ENCODE data around the gene PDE4C. TPM values are rescaled to one million over a fixed set of nuclear protein-coding genes. Genes with fewer than 3 reads are reported as not detected.
A peak's percentile ranks its signal among the peaks of the same experiment; 100 is the strongest.
"Not testable (repeated sequence)": the region's sequence is repeated elsewhere in the genome, so short reads cannot be mapped to it uniquely, and the experiment has no call there.

Gene PDE4C
- total RNA-seq, 1 experiment from 2014 or later: 1.8 TPM

GRCh38 chr19:18214779-18215433 is 11.3 kb downstream of the PDE4C start:
- H3K36me3 ChIP-seq (ENCODE audit: low read depth, low read length): no peaks in the 10 kb centered on the region
- H3K27me3 ChIP-seq (ENCODE audit: low read length): no peaks in the 10 kb centered on the region
- no peak overlapping the region for H3K9ac ChIP-seq (ENCODE audit: low read length)
- peak overlapping the region; percentile 15; the same call in 1 of the 2 replicates for H3K4me2 ChIP-seq (ENCODE audit: low read length)
- peak; percentile 78 for ATAC-seq
- no peak for TF ChIP-seq EZH2 (IDR thresholded peaks at IDR 0.05; ENCODE audit: low read length, unreplicated experiment)
- TF ChIP-seq, protein P1, sequence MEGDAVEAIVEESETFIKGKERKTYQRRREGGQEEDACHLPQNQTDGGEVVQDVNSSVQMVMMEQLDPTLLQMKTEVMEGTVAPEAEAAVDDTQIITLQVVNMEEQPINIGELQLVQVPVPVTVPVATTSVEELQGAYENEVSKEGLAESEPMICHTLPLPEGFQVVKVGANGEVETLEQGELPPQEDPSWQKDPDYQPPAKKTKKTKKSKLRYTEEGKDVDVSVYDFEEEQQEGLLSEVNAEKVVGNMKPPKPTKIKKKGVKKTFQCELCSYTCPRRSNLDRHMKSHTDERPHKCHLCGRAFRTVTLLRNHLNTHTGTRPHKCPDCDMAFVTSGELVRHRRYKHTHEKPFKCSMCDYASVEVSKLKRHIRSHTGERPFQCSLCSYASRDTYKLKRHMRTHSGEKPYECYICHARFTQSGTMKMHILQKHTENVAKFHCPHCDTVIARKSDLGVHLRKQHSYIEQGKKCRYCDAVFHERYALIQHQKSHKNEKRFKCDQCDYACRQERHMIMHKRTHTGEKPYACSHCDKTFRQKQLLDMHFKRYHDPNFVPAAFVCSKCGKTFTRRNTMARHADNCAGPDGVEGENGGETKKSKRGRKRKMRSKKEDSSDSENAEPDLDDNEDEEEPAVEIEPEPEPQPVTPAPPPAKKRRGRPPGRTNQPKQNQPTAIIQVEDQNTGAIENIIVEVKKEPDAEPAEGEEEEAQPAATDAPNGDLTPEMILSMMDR (conservative IDR thresholded peaks at IDR 0.05; ENCODE audit: low read depth, low read length): no peak
- no peak overlapping the region for H3K27ac ChIP-seq (ENCODE audit: low read length)
- BruUV-seq (replicated peaks): no TSS peak
- CTCF ChIA-PET: no interaction called here
- H4K20me1 ChIP-seq (ENCODE audit: low read length): no peaks in the 10 kb centered on the region
- POLR2A ChIA-PET (ENCODE audit: unreplicated experiment): no interaction called here
- H2AFZ ChIP-seq (ENCODE audit: low read length): peak overlapping the region; percentile 6; the same call in 1 of the 2 replicates
- H3K9me3 ChIP-seq (ENCODE audit: low read length): no peaks in the 10 kb centered on the region
- no peaks in the 10 kb centered on the region for H3K79me2 ChIP-seq (ENCODE audit: low read length)
- no peaks in the 10 kb centered on the region for H3F3A ChIP-seq (ENCODE audit: low read length, unreplicated experiment)
- peak; percentile 61 for DNase-seq
- no peak overlapping the region for H3K4me3 ChIP-seq (ENCODE audit: low read length)
- intact Hi-C loops (cut with micrococcal nuclease): no loop called here
- peaks cover 4% of the 10 kb centered on the region for H3K4me1 ChIP-seq (ENCODE audit: insufficient read depth, low read length)
- no peaks in the 10 kb centered on the region for H3K9me2 ChIP-seq (replicated peaks; ENCODE audit: low read length)

- ATAC-seq (no peak), DNase-seq (no peak)
- no peaks in the 10 kb centered on the region for H3K79me2 ChIP-seq (ENCODE audit: low read length)
- H3K9ac ChIP-seq (ENCODE audit: low read length): no peak overlapping the region
- TF ChIP-seq EZH2 (IDR thresholded peaks at IDR 0.05; ENCODE audit: low read length, unreplicated experiment) (no peak), EZH2phosphoT487 (IDR thresholded peaks at IDR 0.05; ENCODE audit: borderline replicate concordance, low read length) (no peak)
- CTCF ChIA-PET: no interaction called here
- H3K4me3 ChIP-seq (ENCODE audit: low read length): no peak overlapping the region
- H2AFZ ChIP-seq (ENCODE audit: low read length): no peak overlapping the region
- no peak overlapping the region for H3K4me2 ChIP-seq (ENCODE audit: low read length)
- intact Hi-C loops (cut with micrococcal nuclease): no loop called here
- no TSS peak for BruUV-seq (replicated peaks)
- peaks cover 8% of the 10 kb centered on the region for H3K4me1 ChIP-seq (ENCODE audit: insufficient read depth, low read length)
- no peaks in the 10 kb centered on the region for H3K9me3 ChIP-seq (ENCODE audit: low read length)
- H3K27ac ChIP-seq (ENCODE audit: low read length): no peak overlapping the region
- H3F3A ChIP-seq (ENCODE audit: low read length, unreplicated experiment): no peaks in the 10 kb centered on the region
- H3K36me3 ChIP-seq (ENCODE audit: low read depth, low read length): no peaks in the 10 kb centered on the region
- no peaks in the 10 kb centered on the region for H4K20me1 ChIP-seq (ENCODE audit: low read length)
- POLR2A ChIA-PET (ENCODE audit: unreplicated experiment): no interaction called here
- no peaks in the 10 kb centered on the region for H3K9me2 ChIP-seq (replicated peaks; ENCODE audit: low read length)
- no peaks in the 10 kb centered on the region for H3K27me3 ChIP-seq (ENCODE audit: low read length)
These were observed 14.6 kb downstream of the PDE4C start for GRCh38 chr19:18211683-18212082.

- POLR2A ChIA-PET (ENCODE audit: unreplicated experiment); H3K9me3 ChIP-seq (ENCODE audit: low read length); BruUV-seq (replicated peaks); H3K9me2 ChIP-seq (replicated peaks; ENCODE audit: low read length); H3K4me3 ChIP-seq (ENCODE audit: low read length); ATAC-seq; H3K27me3 ChIP-seq (ENCODE audit: low read length); H3K36me3 ChIP-seq (ENCODE audit: low read depth, low read length); DNase-seq; H4K20me1 ChIP-seq (ENCODE audit: low read length); H3K27ac ChIP-seq (ENCODE audit: low read length); H3K9ac ChIP-seq (ENCODE audit: low read length); H3K4me2 ChIP-seq (ENCODE audit: low read length); H3F3A ChIP-seq (ENCODE audit: low read length, unreplicated experiment); H2AFZ ChIP-seq (ENCODE audit: low read length); H3K79me2 ChIP-seq (ENCODE audit: low read length); H3K4me1 ChIP-seq (ENCODE audit: insufficient read depth, low read length): not testable (repeated sequence)
- CTCF ChIA-PET: interaction anchor here (0.6 kb wide), 1 partner anchor 170 kb away, joined by 3 read pairs; no protein-coding TSS in a partner anchor
- intact Hi-C loops (cut with micrococcal nuclease): loop anchor here (10.0 kb wide), 2 partner anchors 115 to 205 kb away; partner anchors contain the start of genes LSM4 and SSBP4
These were observed 16.3 kb downstream of the PDE4C start for GRCh38 chr19:18209912-18210311.

Data from PC-3 (cell line).